ENCODE results near the gene KCNK15.

GRCh38 chr20:44745122-44745597, 505 bp upstream of the KCNK15 start:
- TF ChIP-seq CTCF (IDR thresholded peaks at IDR 0.05 in 8 of 11, conservative IDR thresholded peaks at IDR 0.05 in 3 of 11) (no peak), POLR2A (IDR thresholded peaks at IDR 0.05) (no peak)
